ENCODE measurements around the gene TXNDC2. TPM values are rescaled to one million over a fixed set of nuclear protein-coding genes. Genes with fewer than 3 reads are reported as not detected.

TXNDC2 gene
- total and polyA plus RNA-seq, 7 experiments from 2014 or later: 0.07 TPM; not detected in 6

DNA sequence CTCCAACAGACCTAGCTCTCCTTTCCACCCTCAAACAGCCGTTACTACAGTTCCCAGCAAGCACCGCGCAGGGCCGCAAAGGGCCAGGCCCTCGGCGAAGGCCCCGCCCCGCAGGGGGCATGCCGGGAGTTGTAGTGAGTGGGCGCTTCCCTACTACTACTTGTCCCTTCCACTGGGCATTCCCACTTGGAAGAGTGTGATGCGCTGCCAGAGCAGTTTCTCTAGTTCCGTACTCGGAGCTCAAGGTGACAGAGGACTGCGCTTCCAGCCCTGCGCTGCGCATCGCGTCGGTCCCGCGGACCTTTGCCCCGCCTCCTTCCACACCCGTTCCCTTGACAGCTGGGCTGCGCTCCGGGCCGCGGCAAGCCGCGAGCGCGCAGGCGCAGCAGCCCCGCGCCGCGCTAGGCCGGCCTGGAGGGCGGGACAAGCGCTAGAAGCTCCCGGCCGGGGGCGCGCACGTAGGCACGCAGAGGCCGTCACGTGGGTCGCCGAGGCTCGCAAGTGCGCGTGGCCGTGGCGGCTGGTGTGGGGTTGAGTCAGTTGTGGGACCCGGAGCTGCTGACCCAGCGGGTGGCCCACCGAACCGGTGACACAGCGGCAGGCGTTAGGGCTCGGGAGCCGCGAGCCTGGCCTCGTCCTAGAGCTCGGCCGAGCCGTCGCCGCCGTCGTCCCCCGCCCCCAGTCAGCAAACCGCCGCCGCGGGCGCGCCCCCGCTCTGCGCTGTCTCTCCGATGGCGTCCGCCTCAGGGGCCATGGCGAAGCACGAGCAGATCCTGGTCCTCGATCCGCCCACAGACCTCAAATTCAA lies 28.0 kb downstream of the TXNDC2 start, which contains the start of gene VAPA:
Gene VAPA, plus strand, starts transcription at position 491 of the 808 bp plus-strand sequence. Its CDS starts 241 bp downstream, at position 732.
- ChIA-PET POLR2A (interaction anchor here (0.6 to 2.7 kb wide), 14 partner anchors 9 to 1937 kb away, joined by 3 to 18 read pairs (median 5); partner anchors contain the start of genes ANKRD12, CHMP1B, NAPG and NDUFV2), CTCF (interaction anchor here (0.6 kb wide), 1 partner anchor 574 kb away, joined by 6 read pairs; no protein-coding TSS in a partner anchor)
- Mint-ChIP-seq H3K27ac (peak within 1 kb of the TSS; percentile 85 to 98 (median 96)), H3K36me3 (no peaks in the 10 kb centered on the region), H3K4me1 (peaks cover 18 to 33% (median 28%) of the 10 kb centered on the region in 7 donors), H3K27me3 (peaks cover 0 to 19% (median 0%) of the 10 kb centered on the region in 5 donors), H3K4me3 (peak within 1 kb of the TSS; percentile 89 to 96 (median 93)), H3K9me3 (peaks cover 0 to 2% (median 0%) of the 10 kb centered on the region in 11 donors)
- H3K4me3 ChIP-seq (ENCODE audit: low read length): peak within 1 kb of the TSS; percentile 99
- peak within 1 kb of the TSS; percentile 98 for H3K27ac ChIP-seq (ENCODE audit: low read depth, low read length)
- H3K36me3 ChIP-seq (ENCODE audit: control insufficient read depth in 2 of 3, insufficient read depth in 3 of 3, low read length in 3 of 3): peaks cover 0 to 7% (median 0%) of the 10 kb centered on the region in 3 experiments
- DNase-seq: peak; percentile 92 to 98 (median 95)
- ATAC-seq: peak; percentile 90
- H3K4me1 ChIP-seq (ENCODE audit: control insufficient read depth in 2 of 2, insufficient read depth in 2 of 2, low read length in 2 of 2): peaks cover 34% of the 10 kb centered on the region in 2 donors
- intact Hi-C loops (cut with micrococcal nuclease): loop anchor here (1.0 to 10.0 kb wide), 18 partner anchors 19 to 1994 kb away; partner anchors contain the start of genes CHMP1B (in 2 of the 2), NDUFV2 (in 2 of the 2), RALBP1 (in 2 of the 2) and TWSG1 (in 2 of the 2)
- H3K9me3 ChIP-seq (ENCODE audit: control insufficient read depth in 2 of 3, low read length in 3 of 3): no peaks in the 10 kb centered on the region
- H3K27me3 ChIP-seq (ENCODE audit: control insufficient read depth in 2 of 2, insufficient read depth in 2 of 2, low read length in 2 of 2): no peaks in the 10 kb centered on the region

DNA sequence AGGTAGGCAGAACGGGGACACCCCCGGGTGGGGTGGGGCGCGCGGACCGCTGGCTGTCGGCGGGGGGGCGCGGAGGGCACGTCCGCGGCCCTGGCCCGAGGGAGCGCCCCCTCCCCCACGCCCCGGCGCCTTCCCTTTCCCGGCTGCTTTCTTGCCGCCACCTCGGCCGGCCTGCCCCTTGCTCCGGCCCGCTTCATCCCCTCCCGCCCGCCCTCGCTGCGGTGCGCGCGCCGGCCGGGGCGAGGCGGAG lies 28.5 kb downstream of the TXNDC2 start:
- DNase-seq: no peak
- intact Hi-C loops (cut with micrococcal nuclease): loop anchor here (1.0 to 10.0 kb wide), 7 partner anchors 19 to 1993 kb away; partner anchors contain the start of genes MPPE1 (in 1 of the 2), MTCL1 (in 1 of the 2) and TWSG1 (in 1 of the 2)
- Mint-ChIP-seq H3K4me1 (peaks cover 18 to 33% (median 28%) of the 10 kb centered on the region in 7 donors), H3K4me3 (peak overlapping the region; percentile 89 to 93 (median 92)), H3K27me3 (peaks cover 0 to 14% (median 0%) of the 10 kb centered on the region in 5 donors), H3K27ac (peak overlapping the region; percentile 43 to 98 (median 94)), H3K9me3 (peaks cover 0 to 2% (median 0%) of the 10 kb centered on the region in 11 donors), H3K36me3 (no peaks in the 10 kb centered on the region)
- ChIA-PET CTCF (no interaction called here), POLR2A (interaction anchor here (0.6 to 2.7 kb wide), 9 partner anchors 10 to 1937 kb away, joined by 3 to 18 read pairs (median 6); partner anchors contain the start of genes CHMP1B, NAPG and NDUFV2)
- H3K36me3 ChIP-seq (ENCODE audit: control insufficient read depth in 2 of 3, insufficient read depth in 3 of 3, low read length in 3 of 3): peaks cover 0 to 7% (median 0%) of the 10 kb centered on the region in 3 experiments
- no peaks in the 10 kb centered on the region for H3K27me3 ChIP-seq (ENCODE audit: control insufficient read depth in 2 of 2, insufficient read depth in 2 of 2, low read length in 2 of 2)
- peak overlapping the region; percentile 98 for H3K27ac ChIP-seq (ENCODE audit: low read depth, low read length)
- no peak for ATAC-seq
- no peaks in the 10 kb centered on the region for H3K9me3 ChIP-seq (ENCODE audit: control insufficient read depth in 2 of 3, low read length in 3 of 3)
- H3K4me3 ChIP-seq (ENCODE audit: low read length): peak overlapping the region; percentile 99
- peaks cover 35 to 39% of the 10 kb centered on the region in 2 donors for H3K4me1 ChIP-seq (ENCODE audit: control insufficient read depth in 2 of 2, insufficient read depth in 2 of 2, low read length in 2 of 2)

DNA sequence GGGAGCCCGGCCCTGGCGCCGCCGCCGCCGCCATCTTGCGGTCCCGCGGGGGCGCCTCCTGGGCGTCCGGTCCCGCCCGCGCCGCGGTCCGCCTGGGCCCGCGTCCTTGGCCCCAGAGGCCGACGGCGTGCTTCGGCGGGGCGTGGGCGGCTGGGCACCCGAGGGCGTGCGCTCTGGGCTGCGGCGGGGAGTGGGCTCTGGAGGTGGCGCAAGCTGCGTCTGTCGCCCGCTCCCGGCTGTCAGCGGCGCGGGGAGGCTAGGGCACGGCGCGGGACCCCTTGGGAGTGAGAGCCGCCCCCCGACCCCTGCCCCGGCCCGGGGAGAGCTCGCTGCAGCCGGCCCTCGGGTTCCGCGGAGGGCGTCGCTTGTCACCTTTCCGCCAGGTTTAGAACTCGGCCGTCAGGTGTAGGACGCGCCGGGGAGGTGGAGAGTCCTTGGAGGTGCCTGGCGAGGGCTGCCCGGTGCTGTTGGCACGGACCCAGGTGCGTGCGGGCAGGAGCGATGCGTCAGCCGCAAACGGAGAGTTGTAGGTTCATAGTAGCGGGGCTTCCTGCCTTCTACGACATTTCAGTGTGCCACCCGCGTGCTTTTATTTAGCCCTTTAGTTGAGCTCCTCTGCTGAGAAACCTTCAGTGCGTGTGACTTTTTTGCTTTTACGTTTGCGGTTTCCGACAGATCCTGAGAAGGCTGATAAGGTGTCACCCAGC lies 29.0 kb downstream of the TXNDC2 start:
- H3K9me3 ChIP-seq (ENCODE audit: control insufficient read depth in 2 of 3, low read length in 3 of 3): no peaks in the 10 kb centered on the region
- peaks cover 0 to 7% (median 0%) of the 10 kb centered on the region in 3 experiments for H3K36me3 ChIP-seq (ENCODE audit: control insufficient read depth in 2 of 3, insufficient read depth in 3 of 3, low read length in 3 of 3)
- POLR2A ChIA-PET: interaction anchor here (0.6 to 2.7 kb wide), 8 partner anchors 9 to 1936 kb away, joined by 3 to 18 read pairs (median 5); partner anchors contain the start of genes CHMP1B and NDUFV2
- Mint-ChIP-seq H3K4me3 (peak overlapping the region in 9 of 10 donors; percentile 87 to 96 (median 93)), H3K27me3 (peaks cover 0 to 9% (median 0%) of the 10 kb centered on the region in 5 donors), H3K9me3 (peaks cover 0 to 2% (median 0%) of the 10 kb centered on the region in 11 donors), H3K27ac (peak overlapping the region; percentile 85 to 97 (median 95)), H3K36me3 (no peaks in the 10 kb centered on the region), H3K4me1 (peaks cover 18 to 33% (median 28%) of the 10 kb centered on the region in 7 donors)
- H3K27me3 ChIP-seq (ENCODE audit: control insufficient read depth in 2 of 2, insufficient read depth in 2 of 2, low read length in 2 of 2): no peaks in the 10 kb centered on the region
- peak overlapping the region; percentile 24 for H3K4me3 ChIP-seq (ENCODE audit: low read length)
- intact Hi-C loops (cut with micrococcal nuclease): loop anchor here (1.0 to 10.0 kb wide), 8 partner anchors 11 to 1993 kb away; partner anchors contain the start of genes MPPE1 (in 1 of the 2), MTCL1 (in 1 of the 2) and TWSG1 (in 1 of the 2)
- DNase-seq: peak; percentile 55 to 86 (median 82)
- H3K27ac ChIP-seq (ENCODE audit: low read depth, low read length): peak overlapping the region; percentile 98
- ATAC-seq: peak; percentile 31
- peaks cover 40 to 44% of the 10 kb centered on the region in 2 donors for H3K4me1 ChIP-seq (ENCODE audit: control insufficient read depth in 2 of 2, insufficient read depth in 2 of 2, low read length in 2 of 2)
- CTCF ChIA-PET: interaction anchor here (0.7 kb wide), 1 partner anchor 9 kb away, joined by 3 read pairs; no protein-coding TSS in a partner anchor

DNA sequence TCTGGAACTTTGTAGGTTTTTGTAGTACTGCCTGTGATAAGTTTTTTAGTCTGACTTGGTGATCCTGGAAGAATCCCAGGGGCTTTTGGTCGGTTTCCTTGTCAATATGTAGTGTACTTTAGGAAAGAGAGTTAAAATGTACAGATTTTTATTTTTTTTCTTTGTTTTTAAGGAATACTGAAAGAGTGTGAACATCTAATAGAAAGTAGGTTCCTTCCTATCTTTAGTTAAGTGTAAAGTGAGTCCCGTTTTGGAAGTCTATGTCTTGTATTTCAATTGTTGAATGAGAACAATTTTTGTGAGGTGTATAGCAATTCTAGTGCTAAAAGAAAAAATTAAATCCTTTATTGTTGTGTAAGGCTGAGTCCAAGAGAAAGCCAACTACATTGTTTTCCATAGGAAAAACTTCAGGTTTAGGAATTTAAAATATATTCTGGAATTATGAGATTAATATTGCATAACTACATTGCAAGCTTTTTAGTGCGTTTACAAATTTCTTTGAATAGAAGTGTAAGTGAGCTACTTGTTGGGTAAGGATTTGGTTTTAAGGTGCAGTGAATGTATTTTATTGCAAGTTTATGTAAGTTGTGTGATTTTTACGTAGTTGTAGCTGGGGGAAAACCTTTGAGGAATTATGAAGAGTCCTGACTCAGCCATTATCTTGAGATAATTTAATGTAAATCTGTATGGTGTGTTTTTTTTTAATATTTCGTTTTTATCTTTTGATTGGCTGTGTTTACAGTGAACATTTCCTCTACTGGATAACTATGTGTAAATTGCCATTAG lies 29.7 kb downstream of the TXNDC2 start:
- Mint-ChIP-seq H3K4me3 (peak overlapping the region in 9 of 10 donors; percentile 87 to 96 (median 93)), H3K27me3 (peaks cover 0 to 4% (median 0%) of the 10 kb centered on the region in 5 donors), H3K36me3 (no peaks in the 10 kb centered on the region), H3K27ac (peak overlapping the region; percentile 85 to 97 (median 95)), H3K9me3 (peaks cover 0 to 2% (median 0%) of the 10 kb centered on the region in 11 donors), H3K4me1 (peaks cover 18 to 33% (median 28%) of the 10 kb centered on the region in 7 donors)
- Histone ChIP-seq H3K27me3 (ENCODE audit: control insufficient read depth in 2 of 2, insufficient read depth in 2 of 2, low read length in 2 of 2) (no peaks in the 10 kb centered on the region), H3K4me3 (ENCODE audit: low read length) (peak overlapping the region; percentile 24), H3K4me1 (ENCODE audit: control insufficient read depth in 2 of 2, insufficient read depth in 2 of 2, low read length in 2 of 2) (peaks cover 47 to 52% of the 10 kb centered on the region in 2 donors), H3K9me3 (ENCODE audit: control insufficient read depth in 2 of 3, low read length in 3 of 3) (no peaks in the 10 kb centered on the region), H3K36me3 (ENCODE audit: control insufficient read depth in 2 of 3, insufficient read depth in 3 of 3, low read length in 3 of 3) (peaks cover 0 to 7% (median 0%) of the 10 kb centered on the region in 3 experiments), H3K27ac (ENCODE audit: low read depth, low read length) (peak overlapping the region; percentile 98)
- CTCF ChIA-PET: interaction anchor here (0.7 kb wide), 2 partner anchors 9 to 12 kb away, joined by 3 read pairs; no protein-coding TSS in a partner anchor
- intact Hi-C loops (cut with micrococcal nuclease): loop anchor here (1.0 to 10.0 kb wide), 4 partner anchors 10 to 1211 kb away; partner anchors contain the start of gene MTCL1 (in 1 of the 2)
- no peak for DNase-seq
- no peak for ATAC-seq
- POLR2A ChIA-PET: interaction anchor here (0.7 to 2.7 kb wide), 6 partner anchors 8 to 799 kb away, joined by 3 to 18 read pairs (median 5); no protein-coding TSS in a partner anchor

DNA sequence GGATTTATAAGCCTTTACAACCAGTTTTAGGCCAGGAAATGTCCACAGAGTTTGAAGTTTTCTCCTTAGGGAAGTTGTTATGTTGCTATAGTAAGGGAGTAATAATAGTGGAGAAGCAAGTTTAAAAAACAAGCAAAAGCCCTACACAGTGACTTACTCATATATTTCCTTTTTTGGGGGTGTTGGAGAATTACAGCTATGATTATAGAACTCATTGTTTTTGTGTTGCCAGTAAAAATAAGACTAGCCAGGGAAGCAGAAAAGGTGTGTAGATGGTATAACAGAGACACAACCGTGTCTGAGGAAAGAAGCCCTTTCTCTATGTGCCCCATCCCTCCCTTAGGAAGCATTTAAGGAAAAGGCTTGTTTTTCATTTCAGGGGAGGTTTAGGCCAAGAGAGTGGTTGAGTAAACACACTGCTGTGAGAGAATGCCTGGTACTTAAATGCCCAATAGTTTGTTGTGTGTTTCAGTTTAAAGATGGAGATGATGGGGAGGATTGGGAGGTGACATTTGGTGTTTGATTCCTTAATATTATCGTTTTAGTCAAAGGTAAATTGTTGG lies 30.4 kb downstream of the TXNDC2 start:
- ChIA-PET CTCF (interaction anchor here (0.7 kb wide), 1 partner anchor 11 kb away, joined by 3 read pairs; no protein-coding TSS in a partner anchor), POLR2A (interaction anchor here (1.1 to 1.3 kb wide), 2 partner anchors 18 to 33 kb away, joined by 3 to 6 read pairs; no protein-coding TSS in a partner anchor)
- Histone ChIP-seq H3K9me3 (ENCODE audit: control insufficient read depth in 2 of 3, low read length in 3 of 3) (no peaks in the 10 kb centered on the region), H3K27me3 (ENCODE audit: control insufficient read depth in 2 of 2, insufficient read depth in 2 of 2, low read length in 2 of 2) (no peaks in the 10 kb centered on the region), H3K4me3 (ENCODE audit: low read length) (peak overlapping the region; percentile 17), H3K27ac (ENCODE audit: low read depth, low read length) (peak overlapping the region; percentile 98), H3K36me3 (ENCODE audit: control insufficient read depth in 2 of 3, insufficient read depth in 3 of 3, low read length in 3 of 3) (peaks cover 0 to 7% (median 0%) of the 10 kb centered on the region in 3 experiments), H3K4me1 (ENCODE audit: control insufficient read depth in 2 of 2, insufficient read depth in 2 of 2, low read length in 2 of 2) (peaks cover 54 to 57% of the 10 kb centered on the region in 2 donors)
- H3K27me3 Mint-ChIP-seq: no peaks in the 10 kb centered on the region
- H3K27ac Mint-ChIP-seq: peak overlapping the region; percentile 24 to 97 (median 94)
- intact Hi-C loops (cut with micrococcal nuclease): loop anchor here in 1 of 2 donors (10.0 kb wide), 1 partner anchor 1211 kb away; the partner anchor contains the start of gene MTCL1
- no peaks in the 10 kb centered on the region for H3K36me3 Mint-ChIP-seq
- no peak for DNase-seq
- peaks cover 18 to 33% (median 28%) of the 10 kb centered on the region in 7 donors for H3K4me1 Mint-ChIP-seq
- peaks cover 0 to 2% (median 0%) of the 10 kb centered on the region in 11 donors for H3K9me3 Mint-ChIP-seq
- ATAC-seq: no peak
- peak overlapping the region in 9 of 10 donors; percentile 87 to 96 (median 93) for H3K4me3 Mint-ChIP-seq
